Measurements from ENCODE around the gene MTX3.

DNA sequence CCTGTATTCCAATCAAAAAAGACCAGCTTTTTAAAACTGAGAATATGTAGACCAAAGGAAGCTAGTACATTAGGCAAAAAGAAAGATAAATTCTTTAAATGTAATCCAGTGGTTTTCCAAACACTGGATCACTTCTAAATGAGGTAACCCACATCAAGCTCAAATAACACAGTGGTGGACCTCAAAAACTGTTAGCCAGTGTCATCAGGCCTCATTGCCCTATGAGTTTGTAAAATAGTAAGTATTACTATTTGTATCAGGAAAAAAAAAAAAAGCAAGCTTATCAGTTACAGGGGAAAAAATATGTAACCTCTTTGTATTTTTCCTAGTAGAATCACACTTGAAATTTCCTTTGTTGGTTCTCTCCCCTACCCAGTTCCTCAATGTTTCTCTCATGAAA, 6.7 kb downstream of the MTX3 start:
- TF ChIP-seq EZH2 (IDR thresholded peaks at IDR 0.05; ENCODE audit: insufficient read depth, poor library complexity, severe bottlenecking): no peak
- no peak for TF ChIP-seq EZH2phosphoT487 (IDR thresholded peaks at IDR 0.05; ENCODE audit: insufficient read depth, low read depth)

All from GM23248 (cell line).